GM18505 (cell line): ENCODE results near the gene XYLT2.
"Not testable (repeated sequence)": the region's sequence is repeated elsewhere in the genome, so short reads cannot be mapped to it uniquely, and the experiment has no call there.

Experiments
- ATAC-seq: cut with Tn5 transposase; IDR thresholded peaks from one replicate; pipeline ENCODE4 v1.9.1; 2021; ENCODE audit not compliant: unreplicated experiment
- POLR2A ChIP-seq: IDR thresholded peaks from 4 replicates; pipeline ENCODE4 v1.6.1; 2011; ENCODE audit warnings: borderline replicate concordance; ENCODE audit not compliant: insufficient read depth, insufficient read length; ENCODE audit errors: extremely low read depth

Gene XYLT2

DNA sequence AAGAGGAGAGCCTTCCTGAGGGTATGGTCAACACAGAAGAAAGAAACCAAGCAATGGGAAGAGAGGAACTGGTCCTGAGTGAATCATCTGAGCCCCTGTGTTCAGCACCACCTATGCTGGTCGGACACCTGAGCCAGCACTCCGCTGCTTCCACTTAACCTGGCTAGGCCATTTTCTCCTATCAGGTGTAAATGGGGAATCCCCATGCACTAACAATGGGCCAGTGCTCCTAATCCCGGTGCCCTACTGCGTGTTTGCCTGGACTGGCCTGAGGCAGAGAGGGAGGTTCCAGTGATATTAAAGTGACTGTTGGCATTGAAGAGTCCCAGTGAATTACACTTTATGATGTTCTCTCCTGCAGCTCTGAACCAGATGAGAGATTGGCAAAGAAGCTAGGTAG is 34.4 kb upstream of the XYLT2 start:
- no peak for TF ChIP-seq POLR2A
- ATAC-seq, result no peak

DNA sequence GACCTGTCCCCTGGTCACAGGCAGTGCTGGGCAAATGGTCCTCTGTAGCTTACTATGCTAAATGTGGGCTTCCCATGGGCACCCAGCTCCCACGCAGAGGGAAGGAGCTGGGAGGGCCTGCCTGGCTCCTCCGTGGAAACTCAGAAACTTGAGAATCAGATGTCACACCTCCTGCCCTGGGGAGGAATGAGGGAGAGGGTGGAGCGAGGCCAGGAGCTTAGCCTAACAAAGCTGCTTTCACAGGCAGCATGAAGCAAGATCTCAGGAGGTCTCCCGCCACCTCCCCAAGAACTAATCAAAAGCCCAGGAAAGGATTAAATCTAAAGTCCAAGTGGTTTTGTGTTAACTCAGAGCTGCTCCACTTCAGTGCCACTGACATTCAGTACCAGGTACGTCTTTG is 33.6 kb upstream of the XYLT2 start:
- no peak for ATAC-seq
- no peak for TF ChIP-seq POLR2A

DNA sequence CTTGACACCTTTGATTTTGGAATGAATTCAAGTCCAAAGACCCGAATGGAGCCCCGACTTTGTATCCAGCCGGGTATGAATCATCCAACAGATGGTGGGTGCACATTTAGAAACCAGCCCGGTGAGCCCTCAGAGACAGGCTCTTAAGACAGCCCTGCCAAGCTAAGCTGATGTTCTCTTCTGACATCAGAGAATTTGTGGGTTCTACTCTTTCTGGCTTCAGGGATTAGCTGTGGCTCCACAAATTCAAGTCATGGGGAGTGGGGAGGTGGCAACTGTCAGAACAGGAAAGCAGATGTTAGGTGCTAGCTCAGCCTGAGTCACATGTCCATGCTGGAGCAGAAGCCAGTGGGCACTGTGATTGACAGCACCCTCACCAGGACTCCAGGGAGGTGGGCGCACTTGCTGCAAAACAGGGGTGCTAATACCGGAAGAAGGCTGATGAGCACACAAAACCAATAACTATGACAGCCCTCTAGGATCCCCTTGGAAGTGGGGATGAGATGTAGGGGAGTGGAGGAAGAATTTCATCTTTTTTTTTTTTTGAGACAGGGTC is 31.4 kb upstream of the XYLT2 start:
- ATAC-seq, result no peak
- TF ChIP-seq POLR2A, result no peak

DNA sequence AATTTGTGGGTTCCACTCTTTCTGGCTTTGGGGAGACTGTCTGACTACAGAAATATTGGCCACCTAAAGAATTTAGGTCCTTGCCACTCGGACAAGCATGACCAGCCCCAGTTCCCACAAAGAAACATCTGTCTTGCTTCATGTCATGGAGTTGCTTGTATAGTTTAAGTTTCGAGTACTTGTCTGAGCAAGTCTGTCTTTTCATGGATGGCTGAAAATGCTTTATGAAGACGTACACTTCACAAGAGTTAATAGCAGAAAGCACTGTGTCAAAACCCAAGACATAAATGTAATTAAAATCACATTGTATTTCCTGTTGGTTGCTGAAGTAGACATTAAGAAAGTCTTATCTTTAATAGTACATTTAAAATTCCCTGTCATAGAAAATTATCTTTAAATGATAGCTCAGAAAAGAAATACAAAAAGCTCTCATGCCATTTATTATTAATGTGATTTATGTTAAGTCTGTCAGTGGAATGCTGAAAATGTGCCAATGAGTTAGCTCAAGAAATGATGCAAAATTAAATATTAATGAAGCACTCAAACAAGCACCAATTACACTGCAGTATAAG is 29.8 kb upstream of the XYLT2 start:
- no peak for TF ChIP-seq POLR2A
- ATAC-seq, result no peak

DNA sequence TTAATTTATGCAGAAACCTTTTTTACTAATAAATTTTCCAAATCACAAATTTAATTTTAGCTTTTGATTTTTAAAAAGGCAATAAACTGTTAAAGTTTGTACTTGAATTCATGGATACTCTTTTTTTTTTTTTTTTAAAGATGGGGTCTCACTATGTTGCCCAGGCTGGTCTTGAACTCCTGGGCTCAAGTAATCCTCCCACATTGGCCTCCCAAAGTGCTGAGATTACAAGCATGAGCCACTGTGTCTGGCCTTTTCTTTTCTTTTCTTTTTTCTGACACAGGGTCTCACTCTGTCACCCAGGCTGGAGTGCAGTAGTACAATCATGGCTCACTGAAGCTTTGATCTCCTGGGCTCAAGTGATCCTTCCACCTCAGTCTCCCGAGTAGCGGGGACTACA is 29.3 kb upstream of the XYLT2 start:
- ATAC-seq, result not testable (repeated sequence)

DNA sequence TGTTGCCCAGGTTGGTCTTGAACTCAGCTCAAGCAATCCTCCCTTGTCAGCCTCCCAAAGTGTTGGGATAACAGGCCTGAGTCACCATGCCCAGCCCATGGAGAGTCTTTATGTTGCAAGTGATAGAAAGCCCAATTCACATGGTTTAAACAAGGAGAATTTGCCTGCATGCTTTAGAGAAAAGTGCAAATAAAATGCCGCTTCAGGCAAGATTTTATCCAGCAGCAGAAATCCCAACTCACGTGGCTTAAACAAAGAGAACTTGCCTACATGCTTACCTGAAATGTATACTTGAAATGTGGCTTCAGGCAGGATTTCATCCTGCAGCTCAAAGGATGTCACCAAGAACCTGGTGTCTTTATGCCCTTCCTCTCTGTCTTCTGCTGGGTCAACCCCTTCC is 28.8 kb upstream of the XYLT2 start:
- no peak for ATAC-seq
- TF ChIP-seq POLR2A, result no peak

DNA sequence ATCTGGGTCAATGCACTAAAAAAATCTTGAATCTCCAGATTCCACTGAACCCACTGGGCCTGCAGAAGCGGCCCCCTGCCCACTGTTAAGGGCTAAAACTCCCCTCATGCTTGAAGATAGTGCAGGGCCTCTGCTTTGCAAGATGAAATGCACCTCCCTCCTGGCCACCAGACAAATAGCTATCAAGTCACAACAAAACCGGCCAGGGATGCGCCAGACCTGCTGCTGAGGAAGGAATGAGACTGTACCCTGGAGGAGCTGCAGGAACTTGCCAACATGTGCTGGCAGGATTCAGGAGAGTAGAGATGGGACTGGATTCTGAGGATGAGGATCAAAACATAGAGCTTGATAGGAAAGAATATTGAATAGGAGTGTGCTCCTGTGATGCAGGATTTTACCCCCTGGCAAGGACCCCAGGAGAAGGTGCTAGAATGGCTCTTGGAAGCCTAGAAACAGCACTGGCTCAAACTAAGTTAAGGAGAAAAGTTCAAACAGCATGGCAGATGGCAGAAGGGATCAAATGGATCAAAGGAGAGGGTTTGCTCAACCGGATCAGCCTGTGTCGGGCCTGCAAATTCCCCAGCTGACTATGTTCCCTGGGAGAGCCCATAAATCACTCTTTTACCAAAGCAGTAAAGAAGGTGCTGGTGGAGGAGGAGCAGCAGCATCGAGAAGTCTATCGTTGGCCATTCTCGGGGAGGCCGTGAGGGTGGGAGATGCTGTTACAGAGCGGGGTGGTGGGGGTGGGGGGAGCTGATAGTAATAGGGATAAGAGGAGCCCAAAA is 27.2 kb upstream of the XYLT2 start:
- TF ChIP-seq POLR2A, result no peak
- no peak for ATAC-seq

DNA sequence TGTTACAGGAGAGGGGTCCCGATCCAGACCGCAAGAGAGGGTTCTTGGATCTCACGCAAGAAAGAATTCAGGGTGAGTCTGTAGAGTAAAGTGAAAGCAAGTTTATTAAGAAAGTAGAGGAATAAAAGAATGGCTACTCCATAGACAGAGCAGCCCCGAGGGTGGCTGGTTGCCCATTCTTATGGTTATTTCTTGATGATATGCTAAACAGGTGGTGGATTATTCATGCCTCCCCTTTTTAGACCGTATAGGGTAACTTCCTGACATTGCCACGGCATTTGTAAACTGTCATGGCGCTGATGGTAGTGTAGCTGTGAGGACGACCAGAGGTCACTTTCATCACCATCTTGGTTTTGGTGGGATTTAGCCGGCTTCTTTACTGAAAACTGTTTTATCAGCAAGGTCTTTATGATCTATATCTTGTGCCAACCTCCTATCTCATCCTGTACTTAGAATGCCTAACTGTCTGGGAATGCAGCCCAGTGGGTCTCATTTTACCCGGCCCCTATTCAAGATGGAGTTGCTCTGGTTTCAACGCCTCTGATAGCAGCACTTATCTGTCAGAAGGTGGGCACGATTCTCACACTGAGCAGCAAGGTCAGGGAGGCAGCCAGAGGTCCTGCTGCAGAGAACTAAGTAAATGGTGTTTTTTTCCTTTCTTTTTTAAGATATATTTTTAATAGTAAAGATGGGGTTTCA is 26.5 kb upstream of the XYLT2 start:
- no peak for ATAC-seq
- TF ChIP-seq POLR2A, result no peak

DNA sequence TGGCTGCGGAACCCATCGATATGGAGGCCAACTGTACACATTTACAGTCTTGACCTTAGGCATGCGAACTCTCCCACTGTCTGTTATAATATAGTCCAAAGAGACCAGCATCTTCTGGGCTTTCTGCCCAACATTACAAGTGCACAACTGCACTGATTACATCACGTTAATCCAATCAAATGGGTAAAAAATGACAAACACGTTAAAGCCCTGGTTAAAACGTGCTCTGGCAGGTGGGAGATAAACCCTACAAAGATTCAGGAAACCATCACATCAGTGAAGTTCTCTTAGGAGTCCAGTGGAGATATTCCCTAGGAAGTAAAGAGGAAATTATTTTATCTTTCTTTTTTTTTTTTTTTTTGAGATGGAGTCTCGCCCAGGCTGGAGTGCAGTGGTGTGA is 23.7 kb upstream of the XYLT2 start:
- TF ChIP-seq POLR2A, result no peak
- ATAC-seq, result no peak

DNA sequence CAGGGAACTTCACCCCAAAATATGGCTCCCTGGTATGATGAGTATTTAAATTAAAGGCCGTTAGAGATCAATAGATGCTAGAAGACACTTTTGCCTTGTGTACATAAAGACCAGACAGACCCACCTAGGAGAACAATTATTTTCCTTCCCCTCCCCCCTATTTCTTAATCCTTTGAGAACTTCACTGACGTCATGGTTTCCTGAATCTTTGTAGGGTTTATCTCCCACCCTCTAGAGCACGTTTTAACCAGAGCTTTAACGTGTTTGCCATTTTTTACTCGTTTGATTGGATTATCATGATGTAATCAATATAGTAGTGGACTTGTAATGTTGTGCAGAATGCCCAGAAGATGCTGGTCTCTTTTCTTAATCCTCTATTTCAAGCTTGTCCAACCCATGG is 22.9 kb upstream of the XYLT2 start:
- no peak for TF ChIP-seq POLR2A
- no peak for ATAC-seq

DNA sequence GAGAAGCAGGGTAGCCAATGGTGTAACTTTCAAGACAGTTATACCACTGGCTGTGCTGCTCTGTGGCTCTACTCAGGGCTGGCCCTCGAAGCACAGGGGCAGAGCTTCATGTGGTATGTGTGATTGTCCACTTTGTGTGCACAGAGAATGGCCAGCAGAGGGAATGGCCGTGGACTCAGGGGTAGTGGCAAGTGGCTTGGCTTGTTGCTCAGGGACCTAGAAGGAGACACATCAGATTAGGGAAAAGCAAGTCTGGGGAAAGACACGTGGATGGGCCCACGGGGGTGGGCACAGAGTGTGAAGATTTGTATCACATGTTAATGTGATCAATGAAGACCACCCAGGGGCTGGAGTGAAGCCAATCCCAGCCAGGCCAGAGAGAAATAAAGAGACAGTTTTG is 20.0 kb upstream of the XYLT2 start:
- TF ChIP-seq POLR2A, result no peak
- ATAC-seq, result no peak

DNA sequence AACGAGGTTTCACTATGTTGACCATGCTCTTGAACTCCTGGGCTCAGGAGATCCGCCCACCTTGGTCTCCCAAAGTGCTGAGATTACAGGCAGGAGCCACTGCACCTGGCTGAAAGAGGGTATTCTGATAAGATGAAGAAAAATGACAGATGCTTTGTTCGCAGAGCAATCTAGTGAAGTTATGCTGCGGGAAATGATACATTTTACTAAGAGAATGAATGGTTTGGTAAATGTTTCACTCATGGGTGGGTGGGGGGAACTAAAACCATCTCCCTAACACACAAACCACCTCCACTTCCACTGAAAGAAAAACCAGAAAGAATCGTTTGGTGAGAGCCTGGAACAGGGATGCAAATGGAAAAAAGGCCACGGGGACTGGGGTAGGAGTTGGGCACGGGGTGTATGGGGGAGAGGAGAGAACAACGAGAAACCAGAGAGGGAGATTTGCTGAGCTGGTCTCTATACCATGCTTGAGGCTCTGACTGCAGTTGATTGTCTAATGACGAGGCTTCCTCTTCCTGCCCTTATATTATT is 19.0 kb upstream of the XYLT2 start:
- ATAC-seq, result no peak
- no peak for TF ChIP-seq POLR2A

DNA sequence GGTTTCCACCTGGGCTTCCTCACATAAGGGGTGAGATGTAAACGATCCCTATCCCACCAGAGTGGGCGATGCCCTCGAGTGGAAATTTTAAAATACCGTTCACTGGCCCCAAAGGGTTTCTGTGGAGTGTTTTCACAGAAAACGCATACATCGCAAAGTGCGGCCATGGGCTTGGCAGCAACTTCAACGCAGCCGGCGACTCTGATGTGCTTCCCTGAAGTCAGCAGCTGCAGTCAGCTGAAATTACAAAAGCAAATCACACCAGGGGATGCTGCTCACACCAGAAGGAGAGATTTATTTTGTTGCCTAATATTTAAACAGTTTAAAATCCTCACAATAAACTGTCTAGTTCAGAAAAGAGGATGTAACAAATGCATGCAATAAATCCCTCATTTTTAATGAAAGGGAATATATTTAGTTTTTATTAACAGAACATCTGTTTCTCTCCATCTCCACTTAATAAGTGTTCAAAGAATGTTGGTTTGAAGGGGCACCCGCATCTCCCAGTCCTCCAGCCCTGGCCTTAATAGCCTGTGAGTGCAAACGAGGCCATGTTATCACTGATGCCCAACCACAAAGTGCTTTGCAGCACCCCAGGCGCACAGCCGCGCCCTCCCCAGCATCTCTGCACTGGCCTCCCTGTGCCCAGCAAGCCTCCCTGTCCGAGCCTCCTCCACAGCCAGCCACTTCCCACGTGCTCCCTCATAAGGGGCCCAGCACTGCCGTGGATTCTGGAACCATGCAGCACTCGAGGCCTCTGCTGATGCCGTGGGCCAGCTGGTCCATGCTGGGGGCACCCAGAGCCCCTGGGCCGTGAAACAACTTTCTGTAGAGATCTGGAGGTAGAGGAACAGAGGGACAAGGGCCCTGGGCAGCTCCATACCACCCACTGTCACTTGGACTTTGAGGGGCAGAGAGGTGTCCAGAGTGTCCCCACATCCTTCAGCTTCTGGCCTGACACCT is 17.3 kb upstream of the XYLT2 start:
- no peak for ATAC-seq
- TF ChIP-seq POLR2A, result no peak
